GM12878 (cell line): ENCODE results near the gene RAB30. TPM values are rescaled to one million over a fixed set of nuclear protein-coding genes. Genes with fewer than 3 reads are reported as not detected.

Experiments used
- ATAC-seq: fragments of 200-7000 bp; cut with Tn5 transposase; 3 replicates; pipeline ENCODE4 v1.9.1; 2020; ENCODE audit warnings: mild to moderate bottlenecking, moderate library complexity
- BruUV-seq: library from RNA; stranded (reverse); fragments of 400-500 nt; replicated peaks from 2 replicates; lab custom pipeline; 2021; lab: Mats Ljungman, UMichigan
- CTCF ChIA-PET: fragments of 300-600 bp; sonication (Branson Sonifier 250); formaldehyde crosslinking; extraction: SDS; loops from one replicate; lab custom pipeline; 2021; ENCODE audit warnings: inconsistent platforms; lab: Yijun Ruan, JAX
- POLR2A ChIA-PET: fragments of 350-600 bp; formaldehyde crosslinking; extraction: SDS; loops from one replicate; lab custom pipeline; 2021; ENCODE audit warnings: inconsistent platforms; lab: Charles Lee
- RAD21 ChIA-PET: fragments of 300-600 bp; sonication (Branson Sonifier 250); formaldehyde crosslinking; loops from one replicate; lab custom pipeline; 2023; ENCODE audit warnings: antibody characterized with exemption; ENCODE audit not compliant: unreplicated experiment; lab: Charles Lee
- SMC1A ChIA-PET: fragments of 300-600 bp; sonication (Branson Sonifier 250); formaldehyde crosslinking; loops from one replicate; lab custom pipeline; 2023; ENCODE audit not compliant: unreplicated experiment, uncharacterized antibody; lab: Charles Lee
- DNase-seq: peaks from one replicate; pipeline ENCODE4 v3.0.0-alpha.2; 2011; ENCODE audit warnings: low read depth, low spot score
- FAIRE-seq: peaks from 3 replicates; lab custom pipeline; 2011; peaks lifted over from hg19 to GRCh38; lab: Jason Lieb, UNC
- H2AFZ ChIP-seq: 2 replicates; pipeline ENCODE4 v1.6.0; 2011; ENCODE audit warnings: low read depth, low read length, control low read depth; ENCODE audit not compliant: control insufficient read depth
- H3K27ac ChIP-seq: 2 replicates; pipeline ENCODE4 v1.5.1; 2011; ENCODE audit warnings: control low read depth; ENCODE audit not compliant: control insufficient read depth, insufficient read depth
- H3K27me3 ChIP-seq, 2 experiments: replicated peaks in 1 of 2; 2 replicates each; pipeline versions ENCODE4 v1.6.0 to v1.6.1; 2011; ENCODE audit warnings: low read length in 1 of 2; ENCODE audit not compliant: control insufficient read depth in 2 of 2, insufficient read depth in 2 of 2
- H3K36me3 ChIP-seq, 2 experiments: 2 replicates each; pipeline ENCODE4 v1.5.1; 2011; ENCODE audit warnings: low read length in 1 of 2; ENCODE audit not compliant: control insufficient read depth in 2 of 2, insufficient read depth in 2 of 2
- H3K4me1 ChIP-seq: 2 replicates; pipeline ENCODE4 v1.6.1; 2011; ENCODE audit warnings: mild to moderate bottlenecking, low read length, moderate library complexity, mixed read lengths; ENCODE audit not compliant: control insufficient read depth, insufficient read depth
- H3K4me2 ChIP-seq: 2 replicates; pipeline ENCODE4 v1.6.0; 2011; ENCODE audit warnings: control low read depth; ENCODE audit not compliant: control insufficient read depth, insufficient read depth
- H3K4me3 ChIP-seq: fragments of 200-600 bp; sonication (generic); 2 replicates; pipeline ENCODE4 v1.5.1; 2016
- H3K79me2 ChIP-seq: 2 replicates; pipeline ENCODE4 v1.6.0; 2011; ENCODE audit warnings: low read length; ENCODE audit not compliant: control insufficient read depth, insufficient read depth
- H3K9ac ChIP-seq: 2 replicates; pipeline ENCODE4 v1.8.0; 2011; ENCODE audit warnings: low read length, control low read depth, mixed read lengths; ENCODE audit not compliant: control insufficient read depth, insufficient read depth
- H3K9me3 ChIP-seq: replicated peaks from 3 replicates; pipeline ENCODE4 v1.5.1; 2011; ENCODE audit warnings: mild to moderate bottlenecking, low read length; ENCODE audit not compliant: control insufficient read depth, insufficient read depth
- H4K20me1 ChIP-seq: 2 replicates; pipeline ENCODE4 v1.6.0; 2011; ENCODE audit not compliant: control insufficient read depth, insufficient read depth
- BCL3 ChIP-seq: IDR thresholded peaks from 2 replicates; pipeline ENCODE4 v1.6.1; 2011; ENCODE audit warnings: borderline replicate concordance, low read depth, mild to moderate bottlenecking, moderate library complexity, low read length; ENCODE audit not compliant: insufficient read depth, poor library complexity, severe bottlenecking
- E2F8 ChIP-seq: fragments of 450-650 bp; IDR thresholded peaks from 2 replicates; pipeline ENCODE4 v1.6.1; 2018; ENCODE audit warnings: mild to moderate bottlenecking, low read depth, moderate library complexity; ENCODE audit not compliant: partially characterized antibody
- EP300 ChIP-seq, 2 experiments: fragments of 150-350 bp in 1 of 2; IDR thresholded peaks; 2 replicates each; pipeline ENCODE4 v1.6.1; 2011 to 2012; ENCODE audit warnings: low read depth in 2 of 2, low read length in 2 of 2, borderline replicate concordance in 1 of 2, improper control_type of control experiment in 1 of 2, inconsistent platforms in 1 of 2; ENCODE audit not compliant: control insufficient read depth in 1 of 2
- GABPA ChIP-seq: IDR thresholded peaks from 2 replicates; pipeline ENCODE4 v1.6.1; 2014; ENCODE audit warnings: antibody characterized with exemption, low read depth, mild to moderate bottlenecking, inconsistent platforms
- IKZF2 ChIP-seq, 2 experiments: fragments of 450-650 bp; IDR thresholded peaks; 2 replicates each; pipeline ENCODE4 v1.6.1; 2017; ENCODE audit warnings: mild to moderate bottlenecking in 2 of 2, moderate library complexity in 2 of 2
- MLLT1 ChIP-seq: fragments of 450-650 bp; IDR thresholded peaks from 2 replicates; pipeline ENCODE4 v1.6.1; 2016; ENCODE audit warnings: mild to moderate bottlenecking
- MYB ChIP-seq: fragments of 150-350 bp; IDR thresholded peaks from 2 replicates; pipeline ENCODE4 v1.6.1; 2014; ENCODE audit warnings: mild to moderate bottlenecking, low read depth, low read length, borderline replicate concordance
- NBN ChIP-seq: fragments of 450-650 bp; IDR thresholded peaks from 2 replicates; pipeline ENCODE4 v1.6.1; 2016
- NR2C2 ChIP-seq: IDR thresholded peaks from 2 replicates; pipeline ENCODE4 v1.6.1; 2011; ENCODE audit warnings: borderline replicate concordance, low read depth; ENCODE audit not compliant: control insufficient read depth, insufficient read length
- PAX8 ChIP-seq: fragments of 450-650 bp; IDR thresholded peaks from 2 replicates; pipeline ENCODE4 v1.6.1; 2017; ENCODE audit warnings: mild to moderate bottlenecking, moderate library complexity
- PML ChIP-seq: IDR thresholded peaks from 2 replicates; pipeline ENCODE4 v1.6.1; 2012; ENCODE audit warnings: low read length, inconsistent platforms
- in situ Hi-C: fragments of 300-500 bp; cut with MboI; formaldehyde crosslinking; loops from 9 replicates; pipeline ENCODE4 v1.14.3; 2018; ENCODE audit warnings: mixed read lengths
- intact Hi-C: fragments of 100-400 bp; cut with micrococcal nuclease; formaldehyde crosslinking; loops from one replicate; pipeline ENCODE4 v1.14.2; 2022; ENCODE audit not compliant: unreplicated experiment
- polyA plus RNA-seq, 11 experiments: library from polyadenylated mRNA; depleted of rRNA in 4 of 11; unstranded in 6 of 11; stranded (reverse) in 5 of 11; fragments of >200 nt; fragmentation: Nextera tagmentation in 4 of 11; fragmentation: Illumina TruSeq in 1 of 11; extraction: Ambion mirVana in 4 of 11; extraction: Trizol in 1 of 11; gene quantifications; 1 replicate in 1 of 11; 2 replicates in 10 of 11; pipeline versions ENCODE4 v1.2.1 to v1.2.3, GENCODE V29; 2011 to 2016; ENCODE audit warnings: inconsistent platforms in 2 of 11, missing spikeins in 2 of 11, low read depth in 1 of 11
- total RNA-seq, 4 experiments: library from RNA; depleted of rRNA in 3 of 4; stranded (reverse); fragments of >200 nt in 3 of 4; fragmentation: Illumina TruSeq in 1 of 4; extraction: Trizol in 1 of 4; gene quantifications; 2 replicates each; pipeline versions ENCODE4 v1.2.1 to v1.2.3, GENCODE V29; 2013 to 2021
- TF ChIP-seq, protein P1 (sequence below): IDR thresholded peaks from 2 replicates; pipeline ENCODE4 v1.6.1; 2011; ENCODE audit warnings: low read depth, mild to moderate bottlenecking, low read length, moderate library complexity, borderline replicate concordance; ENCODE audit errors: extremely low read depth

Gene RAB30
- total and polyA plus RNA-seq, 10 of the 15 experiments (the other 5 are each of a cell fraction or from before 2014, with no cell fraction given), result 9.8 to 26.7 (median 19.2) TPM

- in situ Hi-C loops, result loop anchor here (5.0 to 10.0 kb wide), 2 partner anchors 83 to 169 kb away; partner anchors contain the start of genes DDIAS, PCF11 and PRCP
- BruUV-seq, result no TSS peak
- ChIA-PET SMC1A (interaction anchor here (0.7 to 6.3 kb wide), 28 partner anchors 9 to 210 kb away, joined by 3 to 48 read pairs (median 4); partner anchors contain the start of gene PCF11), RAD21 (interaction anchor here (0.5 to 8.3 kb wide), 13 partner anchors 7 to 190 kb away, joined by 3 to 73 read pairs (median 3); partner anchors contain the start of gene PCF11), POLR2A (interaction anchor here (0.6 to 2.0 kb wide), 8 partner anchors 9 to 85 kb away, joined by 3 to 7 read pairs (median 4); partner anchors contain the start of gene PCF11), CTCF (interaction anchor here (0.9 to 2.0 kb wide), 11 partner anchors 15 to 206 kb away, joined by 3 to 16 read pairs (median 4); no protein-coding TSS in a partner anchor)
- no peak for ATAC-seq
- Histone ChIP-seq H3K36me3 (peaks cover 0 to 8% of the 10 kb centered on the region in 2 experiments; a peak in 2 of 4 replicates), H3K4me1 (peaks cover 4% of the 10 kb centered on the region; the same call in 1 of the 2 replicates), H3K79me2 (peaks cover 60% of the 10 kb centered on the region), H3K27ac (peak overlapping the region; percentile 92), H3K27me3 (no peaks in the 10 kb centered on the region), H2AFZ (no peak overlapping the region), H3K9me3 (no peaks in the 10 kb centered on the region), H3K4me2 (peak overlapping the region; percentile 70), H3K4me3 (peak overlapping the region; percentile 97), H4K20me1 (no peaks in the 10 kb centered on the region), H3K9ac (no peak overlapping the region)
- no peak for DNase-seq
- no peak for FAIRE-seq
- TF ChIP-seq, protein P1, sequence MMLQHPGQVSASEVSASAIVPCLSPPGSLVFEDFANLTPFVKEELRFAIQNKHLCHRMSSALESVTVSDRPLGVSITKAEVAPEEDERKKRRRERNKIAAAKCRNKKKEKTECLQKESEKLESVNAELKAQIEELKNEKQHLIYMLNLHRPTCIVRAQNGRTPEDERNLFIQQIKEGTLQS, result no peak
- TF ChIP-seq BCL3 (no peak), GABPA (no peak), NR2C2 (no peak), NBN (no peak), IKZF2 (IDR thresholded peaks at IDR 0.05) (no peak), E2F8 (no peak), MLLT1 (no peak), PAX8 (no peak), EP300 (IDR thresholded peaks at IDR 0.05; ENCODE audit: borderline replicate concordance in 1 of 2, control insufficient read depth in 1 of 2, low read depth in 2 of 2, low read length in 2 of 2) (no peak), MYB (no peak), PML (no peak)
- intact Hi-C loops, result loop anchor here (2.0 kb wide), 1 partner anchor 83 kb away; the partner anchor contains the start of gene PCF11
Measured at GRCh38 chr11:83073884-83074283, 2.2 kb upstream of the RAB30 start.
